HG02981 (cell line): ENCODE data around the gene MMP24.
"Not testable (repeated sequence)": the region's sequence is repeated elsewhere in the genome, so short reads cannot be mapped to it uniquely, and the experiment has no call there.

Source experiments
- ATAC-seq: cut with Tn5 transposase; IDR thresholded peaks from one replicate; pipeline ENCODE4 v1.9.1; 2021; ENCODE audit warnings: mild to moderate bottlenecking, moderate library complexity; ENCODE audit not compliant: unreplicated experiment

MMP24 gene

GRCh38 chr20:35257175-35257909, 30.9 kb downstream of the MMP24 start:
- ATAC-seq = no peak

- no peak for ATAC-seq
These were observed 33.9 kb downstream of the MMP24 start for GRCh38 chr20:35260426-35260825.

- ATAC-seq = not testable (repeated sequence)
These were observed 35.8 kb downstream of the MMP24 start for GRCh38 chr20:35262321-35262720.

GRCh38 chr20:35262731-35263531, 36.4 kb downstream of the MMP24 start:
- ATAC-seq = not testable (repeated sequence)

GRCh38 chr20:35263532-35264341, 37.2 kb downstream of the MMP24 start:
- ATAC-seq = no peak

GRCh38 chr20:35264755-35265154, 38.3 kb downstream of the MMP24 start:
- ATAC-seq = no peak

- no peak for ATAC-seq
These were observed 40.6 kb downstream of the MMP24 start for GRCh38 chr20:35267092-35267491.

GRCh38 chr20:35269055-35269781, 42.7 kb downstream of the MMP24 start:
- no peak for ATAC-seq

- no peak for ATAC-seq
These were observed 43.8 kb downstream of the MMP24 start for GRCh38 chr20:35270021-35270902.

GRCh38 chr20:35271073-35271882, 44.8 kb downstream of the MMP24 start:
- no peak for ATAC-seq

GRCh38 chr20:35271904-35272303, 45.4 kb downstream of the MMP24 start:
- no peak for ATAC-seq

- ATAC-seq = no peak
These were observed 47.1 kb downstream of the MMP24 start for GRCh38 chr20:35273449-35274171.

- no peak for ATAC-seq
These were observed 47.9 kb downstream of the MMP24 start for GRCh38 chr20:35274172-35275092.

- ATAC-seq = no peak
These were observed 49.3 kb downstream of the MMP24 start for GRCh38 chr20:35275741-35276251.

- no peak for ATAC-seq
These were observed 49.9 kb downstream of the MMP24 start for GRCh38 chr20:35276408-35276807.

GRCh38 chr20:35277127-35277526, 50.6 kb downstream of the MMP24 start:
- ATAC-seq = no peak
